Skeletal muscle tissue (tissue), 4 donors: ENCODE measurements around the gene SLC48A1. TPM values are rescaled to one million over a fixed set of nuclear protein-coding genes. Genes with fewer than 3 reads are reported as not detected.
A peak's percentile ranks its signal among the peaks of the same experiment; 100 is the strongest.

ENCODE experiments used
- H3K27ac ChIP-seq: one replicate; pipeline ENCODE4 v1.7.0; 2013; ENCODE audit warnings: mild to moderate bottlenecking, low read depth, low read length, inconsistent platforms
- H3K27me3 ChIP-seq, 3 donors: one replicate each; pipeline ENCODE4 v1.7.0; 2013; ENCODE audit warnings: low read length in 3 of 3; ENCODE audit not compliant: control insufficient read depth in 3 of 3, insufficient read depth in 3 of 3
- H3K36me3 ChIP-seq, 3 donors: one replicate each; pipeline ENCODE4 v1.7.0; 2013; ENCODE audit warnings: low read length in 3 of 3; ENCODE audit not compliant: control insufficient read depth in 3 of 3, insufficient read depth in 3 of 3
- H3K4me1 ChIP-seq, 3 donors: one replicate each; pipeline ENCODE4 v1.7.0; 2013; ENCODE audit warnings: low read length in 3 of 3, mild to moderate bottlenecking in 3 of 3; ENCODE audit not compliant: control insufficient read depth in 3 of 3, insufficient read depth in 3 of 3
- H3K4me3 ChIP-seq, 3 donors: one replicate each; pipeline ENCODE4 v1.7.0; 2013; ENCODE audit warnings: low read length in 3 of 3
- H3K9ac ChIP-seq, 3 donors: one replicate each; pipeline ENCODE4 v1.7.0; 2013; ENCODE audit warnings: low read length in 3 of 3, mild to moderate bottlenecking in 3 of 3, moderate library complexity in 2 of 3, low read depth in 1 of 3
- H3K9me3 ChIP-seq, 3 donors: one replicate each; pipeline ENCODE4 v1.7.0; 2013; ENCODE audit warnings: low read length in 3 of 3; ENCODE audit not compliant: control insufficient read depth in 3 of 3
- total RNA-seq: library from RNA; depleted of rRNA; stranded (reverse); fragments of >200 nt; gene quantifications from one replicate; pipeline ENCODE4 v1.2.3, GENCODE V29; 2014
- donor health status: Osteomylitis.

The SLC48A1 gene
- total RNA-seq, 1 donor from 2014 or later, result 7.8 TPM

DNA sequence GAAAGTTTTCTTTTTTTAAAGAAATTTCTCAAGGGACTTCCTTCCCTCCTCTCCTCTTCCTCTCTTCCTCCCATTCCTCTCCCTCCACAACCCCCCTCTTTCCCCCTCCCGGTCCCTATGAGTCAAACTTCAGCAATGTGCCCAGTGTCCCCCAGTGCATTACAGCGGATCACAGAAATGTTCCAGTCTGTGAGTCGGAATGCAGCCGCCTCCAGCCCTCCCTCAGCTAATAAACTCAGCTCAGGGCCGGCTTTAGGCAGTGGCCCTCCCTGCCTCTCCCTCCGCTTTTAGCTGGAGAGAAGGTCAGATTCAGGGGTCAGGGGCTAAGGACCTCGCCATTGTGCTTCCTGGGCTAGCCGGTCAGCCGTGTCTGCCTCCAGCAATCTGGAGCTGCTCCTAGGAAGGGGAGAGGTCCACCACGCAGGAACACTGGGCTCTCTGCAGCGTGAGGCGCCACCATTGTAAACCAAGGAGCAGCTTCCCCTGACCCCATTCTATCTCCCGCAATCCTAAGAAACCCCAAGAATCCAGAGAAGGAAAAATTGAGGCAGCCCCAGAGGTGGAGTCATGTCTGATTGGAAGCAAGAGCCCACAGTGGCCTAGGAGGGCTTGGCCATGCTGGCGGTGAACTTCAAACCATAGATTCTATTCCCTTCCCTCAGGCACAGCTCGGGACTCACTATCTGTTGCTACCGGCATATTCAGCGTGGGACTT is 47.8 kb downstream of the SLC48A1 start:
- Histone ChIP-seq H3K27ac (peak overlapping the region; percentile 93), H3K9me3 (no peaks in the 10 kb centered on the region), H3K36me3 (peaks cover 0 to 4% (median 0%) of the 10 kb centered on the region in 3 donors), H3K4me3 (peak overlapping the region; percentile 75 to 94 (median 93)), H3K9ac (peak overlapping the region; percentile 74 to 94 (median 76)), H3K27me3 (no peaks in the 10 kb centered on the region), H3K4me1 (peaks cover 73 to 83% (median 82%) of the 10 kb centered on the region in 3 donors)

GRCh38 chr12:47821346-47821706 is 48.3 kb downstream of the SLC48A1 start:
- peak overlapping the region; percentile 93 for H3K27ac ChIP-seq
- H3K9ac ChIP-seq, result peak overlapping the region; percentile 63 to 94 (median 74)
- peaks cover 0 to 4% (median 0%) of the 10 kb centered on the region in 3 donors for H3K36me3 ChIP-seq
- no peaks in the 10 kb centered on the region for H3K27me3 ChIP-seq
- H3K9me3 ChIP-seq, result no peaks in the 10 kb centered on the region
- peak overlapping the region in 2 of 3 donors; percentile 67 to 93 for H3K4me3 ChIP-seq
- peaks cover 71 to 83% (median 80%) of the 10 kb centered on the region in 3 donors for H3K4me1 ChIP-seq

GRCh38 chr12:47822401-47822800 is 49.4 kb downstream of the SLC48A1 start:
- Histone ChIP-seq H3K27ac (peak overlapping the region; percentile 93), H3K9ac (peak overlapping the region in 1 of 3 donors; percentile 5), H3K4me3 (no peak overlapping the region), H3K9me3 (no peaks in the 10 kb centered on the region), H3K4me1 (peaks cover 65 to 76% (median 76%) of the 10 kb centered on the region in 3 donors), H3K27me3 (no peaks in the 10 kb centered on the region), H3K36me3 (peaks cover 0 to 4% (median 0%) of the 10 kb centered on the region in 3 donors)

- Histone ChIP-seq H3K9ac (no peak overlapping the region), H3K36me3 (peaks cover 0 to 4% (median 0%) of the 10 kb centered on the region in 3 donors), H3K9me3 (no peaks in the 10 kb centered on the region), H3K27me3 (no peaks in the 10 kb centered on the region), H3K4me1 (peaks cover 60 to 72% (median 71%) of the 10 kb centered on the region in 3 donors), H3K4me3 (no peak overlapping the region), H3K27ac (peak overlapping the region; percentile 93)
These were observed 49.8 kb downstream of the SLC48A1 start for GRCh38 chr12:47822863-47823262.

GRCh38 chr12:47823422-47824086 is 50.5 kb downstream of the SLC48A1 start:
- Histone ChIP-seq H3K27ac (peak overlapping the region; percentile 93), H3K4me3 (no peak overlapping the region), H3K27me3 (no peaks in the 10 kb centered on the region), H3K9ac (no peak overlapping the region), H3K36me3 (peaks cover 0 to under 1% (median 0%) of the 10 kb centered on the region in 3 donors), H3K9me3 (no peaks in the 10 kb centered on the region), H3K4me1 (peaks cover 60 to 72% (median 71%) of the 10 kb centered on the region in 3 donors)

DNA sequence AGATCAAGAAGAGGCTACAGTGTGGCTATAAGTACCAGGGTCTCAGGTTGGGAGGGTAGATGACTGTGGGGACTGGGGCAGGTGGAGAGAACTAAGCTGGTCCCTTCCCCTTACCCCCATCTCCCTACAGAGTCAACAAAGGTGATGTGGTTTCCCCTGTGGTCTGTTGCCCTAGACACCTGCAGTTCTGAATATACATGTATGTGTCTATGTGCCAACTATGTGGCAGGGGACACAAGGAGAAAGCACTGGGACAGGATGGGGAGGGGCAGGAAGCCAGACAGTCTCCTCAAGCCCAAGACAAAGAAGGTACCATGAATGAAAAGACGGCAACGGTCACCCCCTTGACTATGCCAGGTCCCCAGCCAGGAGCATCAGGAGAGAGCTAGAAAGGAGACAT is 51.2 kb downstream of the SLC48A1 start:
- H3K9me3 ChIP-seq, result no peaks in the 10 kb centered on the region
- no peaks in the 10 kb centered on the region for H3K27me3 ChIP-seq
- H3K27ac ChIP-seq, result peak overlapping the region; percentile 93
- peak overlapping the region in 1 of 3 donors; percentile 33 for H3K9ac ChIP-seq
- no peaks in the 10 kb centered on the region for H3K36me3 ChIP-seq
- H3K4me1 ChIP-seq, result peaks cover 59 to 71% (median 70%) of the 10 kb centered on the region in 3 donors
- no peak overlapping the region for H3K4me3 ChIP-seq

- H3K4me3 ChIP-seq, result no peak overlapping the region
- no peaks in the 10 kb centered on the region for H3K36me3 ChIP-seq
- no peaks in the 10 kb centered on the region for H3K27me3 ChIP-seq
- peak overlapping the region in 1 of 3 donors; percentile 33 for H3K9ac ChIP-seq
- H3K4me1 ChIP-seq, result peaks cover 64 to 75% (median 74%) of the 10 kb centered on the region in 3 donors
- no peaks in the 10 kb centered on the region for H3K9me3 ChIP-seq
- peak overlapping the region; percentile 93 for H3K27ac ChIP-seq
These were observed 51.6 kb downstream of the SLC48A1 start for GRCh38 chr12:47824635-47825034.

DNA sequence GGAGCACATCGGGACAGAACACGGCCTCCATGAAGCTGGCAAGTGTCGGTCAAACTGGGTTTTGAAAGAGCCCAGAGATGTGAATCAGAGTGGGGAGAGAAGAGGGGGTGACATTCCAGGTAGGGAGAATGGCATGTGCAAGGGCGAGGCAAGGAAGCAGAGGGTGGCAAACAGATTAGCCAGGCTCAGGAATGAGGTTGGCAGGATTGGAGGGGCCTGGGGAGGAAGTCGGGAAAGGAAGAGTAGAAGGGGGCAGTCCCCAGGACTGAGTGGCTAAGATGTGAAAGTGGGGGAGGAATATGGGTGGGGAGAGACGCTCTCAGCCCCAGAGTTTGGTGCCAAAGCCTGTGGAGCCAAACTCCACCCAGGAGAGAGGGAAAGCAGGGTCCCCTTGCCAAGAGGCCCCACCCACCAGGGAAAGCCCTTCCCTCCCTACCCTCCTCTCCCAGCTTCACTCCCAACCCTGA is 52.2 kb downstream of the SLC48A1 start:
- no peak overlapping the region for H3K27ac ChIP-seq
- H3K4me1 ChIP-seq, result peaks cover 65 to 75% (median 74%) of the 10 kb centered on the region in 3 donors

GRCh38 chr12:47828008-47828975 is 55.3 kb downstream of the SLC48A1 start:
- H3K4me3 ChIP-seq, result peak overlapping the region in 1 of 3 donors; percentile 3

More for the DNA sequence above, 52.2 kb downstream of the SLC48A1 start:
- no peaks in the 10 kb centered on the region for H3K9me3 ChIP-seq
- H3K36me3 ChIP-seq, result no peaks in the 10 kb centered on the region
- H3K9ac ChIP-seq, result no peak overlapping the region
- no peak overlapping the region for H3K4me3 ChIP-seq
- H3K27me3 ChIP-seq, result no peaks in the 10 kb centered on the region

More at GRCh38 chr12:47828008-47828975, 55.3 kb downstream of the SLC48A1 start:
- H3K27ac ChIP-seq, result peak overlapping the region; percentile 50
- H3K27me3 ChIP-seq, result no peaks in the 10 kb centered on the region
- H3K9ac ChIP-seq, result no peak overlapping the region
- no peaks in the 10 kb centered on the region for H3K36me3 ChIP-seq
- peaks cover 43 to 47% (median 46%) of the 10 kb centered on the region in 3 donors for H3K4me1 ChIP-seq
- H3K9me3 ChIP-seq, result no peaks in the 10 kb centered on the region
